ENCODE measurements around the gene FBN1. TPM values are rescaled to one million over a fixed set of nuclear protein-coding genes. Genes with fewer than 3 reads are reported as not detected.

Gene FBN1
- total RNA-seq, 6 donors from 2014 or later: 20.3 to 159 (median 44.3) TPM

DNA sequence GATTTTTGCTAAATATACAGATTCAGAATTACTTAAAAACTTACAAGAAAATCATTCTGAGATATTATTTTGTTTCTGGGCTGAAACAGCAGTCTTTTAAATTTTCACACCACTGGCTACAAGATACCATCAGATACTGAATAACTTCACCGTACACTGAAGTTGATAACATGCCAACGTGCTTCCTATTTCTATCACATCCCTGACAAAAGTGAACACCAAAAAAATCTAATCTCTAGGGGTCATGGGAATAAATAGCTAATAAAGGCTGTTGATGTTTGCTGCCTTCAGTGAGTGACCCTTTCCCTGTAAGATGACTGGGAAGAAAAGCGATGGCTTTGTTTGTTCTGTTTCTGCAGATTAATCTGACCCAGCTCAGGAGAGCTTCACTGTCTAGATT is 193.8 kb downstream of the FBN1 start:
- 59 to 66% methylated on average over 3 of the region's 3 CpGs for WGBS, 2 donors
- Histone ChIP-seq H3K27me3 (no peaks in the 10 kb centered on the region), H3K36me3 (peaks cover 0 to 13% (median 4%) of the 10 kb centered on the region in 4 donors), H3K9me3 (no peaks in the 10 kb centered on the region), H3K4me3 (no peak overlapping the region), H3K27ac (no peak overlapping the region), H3K4me1 (no peaks in the 10 kb centered on the region)
- TF ChIP-seq EP300 (IDR thresholded peaks at IDR 0.05): no peak
- TF ChIP-seq POLR2A (IDR thresholded peaks at IDR 0.05): no peak
- TF ChIP-seq POLR2AphosphoS5 (IDR thresholded peaks at IDR 0.05): no peak
- TF ChIP-seq, protein P1, sequence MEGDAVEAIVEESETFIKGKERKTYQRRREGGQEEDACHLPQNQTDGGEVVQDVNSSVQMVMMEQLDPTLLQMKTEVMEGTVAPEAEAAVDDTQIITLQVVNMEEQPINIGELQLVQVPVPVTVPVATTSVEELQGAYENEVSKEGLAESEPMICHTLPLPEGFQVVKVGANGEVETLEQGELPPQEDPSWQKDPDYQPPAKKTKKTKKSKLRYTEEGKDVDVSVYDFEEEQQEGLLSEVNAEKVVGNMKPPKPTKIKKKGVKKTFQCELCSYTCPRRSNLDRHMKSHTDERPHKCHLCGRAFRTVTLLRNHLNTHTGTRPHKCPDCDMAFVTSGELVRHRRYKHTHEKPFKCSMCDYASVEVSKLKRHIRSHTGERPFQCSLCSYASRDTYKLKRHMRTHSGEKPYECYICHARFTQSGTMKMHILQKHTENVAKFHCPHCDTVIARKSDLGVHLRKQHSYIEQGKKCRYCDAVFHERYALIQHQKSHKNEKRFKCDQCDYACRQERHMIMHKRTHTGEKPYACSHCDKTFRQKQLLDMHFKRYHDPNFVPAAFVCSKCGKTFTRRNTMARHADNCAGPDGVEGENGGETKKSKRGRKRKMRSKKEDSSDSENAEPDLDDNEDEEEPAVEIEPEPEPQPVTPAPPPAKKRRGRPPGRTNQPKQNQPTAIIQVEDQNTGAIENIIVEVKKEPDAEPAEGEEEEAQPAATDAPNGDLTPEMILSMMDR (IDR thresholded peaks at IDR 0.05): no peak
- DNase-seq: no peak
- no peak for ATAC-seq (ENCODE audit: low FRiP score in 2 of 2)

DNA sequence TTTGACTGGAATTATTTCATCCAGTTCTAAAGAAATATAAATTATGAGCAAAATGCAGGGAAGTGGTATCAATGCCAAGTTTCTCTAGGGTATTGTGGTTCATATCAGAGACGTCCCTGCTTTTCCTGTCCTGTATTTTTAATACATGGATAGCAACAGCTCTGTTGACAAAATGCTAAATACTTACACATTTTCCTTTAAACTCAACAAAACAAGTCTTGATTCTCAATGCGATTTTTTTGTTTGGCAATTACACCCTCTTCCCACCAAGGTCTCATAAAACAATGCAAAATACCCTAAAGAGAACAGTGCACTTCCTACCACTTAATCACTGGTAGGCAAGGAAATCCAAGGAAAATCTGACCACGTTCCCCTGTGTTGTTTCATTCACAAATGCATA is 194.3 kb downstream of the FBN1 start:
- H3K9me3 ChIP-seq: no peaks in the 10 kb centered on the region
- no peak overlapping the region for H3K27ac ChIP-seq
- no peak overlapping the region for H3K4me3 ChIP-seq
- TF ChIP-seq, protein P1 (IDR thresholded peaks at IDR 0.05): no peak
- TF ChIP-seq POLR2AphosphoS5 (IDR thresholded peaks at IDR 0.05) (no peak), EP300 (IDR thresholded peaks at IDR 0.05) (no peak), POLR2A (IDR thresholded peaks at IDR 0.05) (no peak)
- peaks cover 0 to 16% (median 4%) of the 10 kb centered on the region in 4 donors for H3K36me3 ChIP-seq
- H3K27me3 ChIP-seq: no peaks in the 10 kb centered on the region
- no peaks in the 10 kb centered on the region for H3K4me1 ChIP-seq
- DNase-seq (no peak), ATAC-seq (ENCODE audit: low FRiP score in 2 of 2) (no peak)
- 34 to 49% methylated on average over 3 of the region's 3 CpGs for WGBS, 2 donors

DNA sequence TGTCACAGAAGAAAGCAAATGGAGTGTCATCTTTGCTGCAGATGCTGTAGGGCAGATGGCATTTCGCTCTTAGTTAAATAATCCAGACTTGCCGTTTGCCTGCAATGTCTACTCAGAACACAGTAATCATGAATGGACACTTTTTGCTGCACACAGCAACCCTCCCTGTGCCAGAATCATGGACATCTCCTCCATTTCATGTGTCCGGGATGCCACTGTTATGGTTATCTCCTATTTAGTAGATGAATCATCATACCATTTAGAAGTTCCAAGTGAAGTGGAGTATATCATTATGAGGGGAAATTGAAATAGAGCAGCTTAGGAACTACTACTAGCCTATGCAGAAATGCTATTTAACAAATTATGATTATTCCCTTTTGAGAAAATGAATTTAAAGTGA is 195.8 kb downstream of the FBN1 start:
- Histone ChIP-seq H3K27ac (no peak overlapping the region), H3K27me3 (no peaks in the 10 kb centered on the region), H3K36me3 (peaks cover 0 to 11% (median 2%) of the 10 kb centered on the region in 4 donors), H3K9me3 (no peaks in the 10 kb centered on the region), H3K4me1 (no peaks in the 10 kb centered on the region), H3K4me3 (no peak overlapping the region)
- ATAC-seq (ENCODE audit: low FRiP score in 2 of 2): no peak
- DNase-seq: no peak
- 92 to 94% methylated on average over 3 of the region's 3 CpGs for WGBS, 2 donors
- TF ChIP-seq, protein P1 (IDR thresholded peaks at IDR 0.05): no peak
- TF ChIP-seq EP300 (IDR thresholded peaks at IDR 0.05) (no peak), POLR2A (IDR thresholded peaks at IDR 0.05) (no peak), POLR2AphosphoS5 (IDR thresholded peaks at IDR 0.05) (no peak)

DNA sequence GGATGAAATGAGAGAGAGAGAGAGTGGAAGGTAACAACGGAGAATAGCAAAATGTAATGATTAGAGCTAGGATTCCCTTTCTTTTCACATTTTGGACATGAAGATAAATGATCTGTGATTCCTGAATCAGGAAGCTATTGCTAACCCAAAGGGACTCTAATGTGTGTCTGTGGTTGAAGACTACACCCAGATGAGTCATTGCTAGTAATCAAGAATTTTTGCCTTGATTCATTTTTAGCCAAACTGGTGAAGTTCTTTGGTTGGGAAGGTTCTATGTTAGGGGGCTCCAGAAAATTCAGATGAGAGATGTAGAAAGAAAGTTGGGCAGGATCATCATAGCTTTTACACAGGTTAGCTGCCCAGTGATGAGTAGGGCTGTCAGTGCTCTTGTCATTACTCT is 197.9 kb downstream of the FBN1 start:
- no peaks in the 10 kb centered on the region for H3K4me1 ChIP-seq
- ATAC-seq (ENCODE audit: low FRiP score in 2 of 2) (peak in 1 of 2 donors; percentile 83), DNase-seq (no peak)
- no peaks in the 10 kb centered on the region for H3K9me3 ChIP-seq
- TF ChIP-seq EP300 (IDR thresholded peaks at IDR 0.05) (no peak), POLR2AphosphoS5 (IDR thresholded peaks at IDR 0.05) (no peak), POLR2A (IDR thresholded peaks at IDR 0.05) (no peak)
- TF ChIP-seq, protein P1 (IDR thresholded peaks at IDR 0.05): no peak
- 84 to 96% methylated on average over 1 of the region's 1 CpG for WGBS, 2 donors
- no peaks in the 10 kb centered on the region for H3K27me3 ChIP-seq
- no peak overlapping the region for H3K27ac ChIP-seq
- no peak overlapping the region for H3K4me3 ChIP-seq
- H3K36me3 ChIP-seq: peaks cover 0 to 18% (median 0%) of the 10 kb centered on the region in 4 donors

DNA sequence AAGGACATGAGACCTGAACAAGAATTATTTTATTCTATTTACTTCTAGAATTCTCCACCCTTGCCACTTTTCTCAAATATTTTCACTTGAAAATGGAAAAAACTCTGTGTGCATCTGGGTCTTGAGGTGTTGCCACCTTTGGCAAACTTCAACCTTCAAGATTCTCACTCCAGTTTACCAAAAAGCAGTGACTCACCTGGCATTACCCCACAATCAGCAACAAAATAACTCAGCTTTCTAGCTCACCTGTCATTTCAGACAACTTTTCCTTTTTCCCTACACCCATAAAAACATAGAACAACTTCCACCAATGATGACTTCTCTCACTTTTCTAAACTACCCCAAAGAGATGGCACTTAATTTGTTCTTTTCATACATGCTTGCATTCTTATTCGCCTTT is 198.5 kb downstream of the FBN1 start:
- Histone ChIP-seq H3K4me1 (no peaks in the 10 kb centered on the region), H3K27me3 (no peaks in the 10 kb centered on the region), H3K27ac (no peak overlapping the region), H3K36me3 (peaks cover 0 to 18% (median 0%) of the 10 kb centered on the region in 4 donors), H3K9me3 (no peaks in the 10 kb centered on the region), H3K4me3 (no peak overlapping the region)
- ATAC-seq (ENCODE audit: low FRiP score in 2 of 2) (no peak), DNase-seq (no peak)
- no peak for TF ChIP-seq POLR2A (IDR thresholded peaks at IDR 0.05)
- TF ChIP-seq POLR2AphosphoS5 (IDR thresholded peaks at IDR 0.05): no peak
- TF ChIP-seq, protein P1 (IDR thresholded peaks at IDR 0.05): no peak
- no peak for TF ChIP-seq EP300 (IDR thresholded peaks at IDR 0.05)
- WGBS, 2 donors: 96 to 98% methylated on average over 1 of the region's 1 CpG

Measured in upper lobe of left lung (tissue), 6 donors.